Dendritic cell treated with granulocyte-macrophage colony-stimulating factor and Interleukin-4, amounts not matched to agents 40 ng/mL and 50 ng/mL, for 4 days (primary cell): ENCODE measurements around the gene DDX56.

Source experiments
- H3K27ac Mint-ChIP-seq: one replicate; pipeline ENCODE4 v1.8.0; 2022; ENCODE audit warnings: mild to moderate bottlenecking, mixed read lengths
- H3K27me3 Mint-ChIP-seq: one replicate; pipeline ENCODE4 v1.8.0; 2022; ENCODE audit warnings: mild to moderate bottlenecking, mixed read lengths
- H3K36me3 Mint-ChIP-seq: one replicate; pipeline ENCODE4 v1.8.0; 2022; ENCODE audit warnings: low read depth, mixed read lengths
- H3K4me1 Mint-ChIP-seq: one replicate; pipeline ENCODE4 v1.8.0; 2022; ENCODE audit warnings: low read depth, mixed read lengths
- H3K4me3 Mint-ChIP-seq: one replicate; pipeline ENCODE4 v1.8.0; 2022; ENCODE audit warnings: mild to moderate bottlenecking, moderate library complexity, mixed read lengths
- H3K9me3 Mint-ChIP-seq: one replicate; pipeline ENCODE4 v1.8.0; 2022; ENCODE audit warnings: mixed read lengths
- intact Hi-C: fragments of 100-400 bp; cut with micrococcal nuclease; formaldehyde crosslinking; loops from one replicate; pipeline ENCODE4 v1.15.0; 2022

The DDX56 gene

DNA sequence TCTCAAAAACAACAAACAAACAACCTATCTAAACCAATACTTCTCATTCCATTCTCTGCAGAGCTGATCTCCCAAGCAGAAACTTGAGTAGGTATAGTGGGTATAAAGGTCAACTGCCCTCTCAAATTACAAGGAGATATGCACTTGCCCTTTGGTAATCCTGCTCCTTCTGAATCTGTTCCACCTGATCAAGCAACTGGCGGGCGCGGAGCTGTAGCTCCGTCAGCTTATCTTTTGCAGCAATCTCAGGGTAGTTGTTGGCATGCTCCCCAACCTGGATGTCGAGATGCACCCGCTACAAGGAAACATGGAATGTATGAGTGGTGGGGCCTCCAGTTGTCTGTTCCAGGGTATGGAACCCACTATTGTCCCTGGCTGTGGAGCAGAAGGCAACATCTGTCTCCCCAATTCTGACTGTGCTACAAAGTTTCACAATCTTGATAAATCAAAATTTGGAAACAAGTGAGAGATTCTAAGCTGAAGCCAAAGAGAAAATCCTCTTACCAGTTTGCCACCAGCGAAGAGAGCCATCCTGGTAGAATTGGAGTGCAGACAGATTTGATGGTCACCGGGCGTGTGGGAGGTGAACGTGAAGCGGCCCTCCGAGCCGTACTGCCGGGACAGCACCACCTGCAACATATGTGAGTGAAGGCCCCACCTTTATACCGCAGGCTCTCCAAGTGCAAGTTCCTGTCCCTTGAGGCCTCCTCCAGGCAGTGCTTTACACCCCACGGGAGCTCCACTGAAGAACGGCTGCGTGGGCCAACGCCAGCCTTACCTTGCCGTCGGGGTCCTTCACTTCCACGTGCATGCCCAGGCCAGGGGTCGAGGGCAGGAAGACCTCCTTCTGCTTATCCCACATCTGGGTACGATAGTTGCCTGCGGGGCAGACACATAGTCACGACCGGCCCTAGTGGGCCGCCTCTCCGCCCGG is 7.5 kb upstream of the DDX56 start:
- H3K27ac Mint-ChIP-seq, result peak overlapping the region; percentile 97
- H3K4me3 Mint-ChIP-seq, result peak overlapping the region; percentile 90
- H3K9me3 Mint-ChIP-seq, result no peaks in the 10 kb centered on the region
- intact Hi-C loops, result no loop called here
- H3K36me3 Mint-ChIP-seq, result peaks cover 60% of the 10 kb centered on the region
- H3K4me1 Mint-ChIP-seq, result peaks cover 34% of the 10 kb centered on the region
- peaks cover 1% of the 10 kb centered on the region for H3K27me3 Mint-ChIP-seq

DNA sequence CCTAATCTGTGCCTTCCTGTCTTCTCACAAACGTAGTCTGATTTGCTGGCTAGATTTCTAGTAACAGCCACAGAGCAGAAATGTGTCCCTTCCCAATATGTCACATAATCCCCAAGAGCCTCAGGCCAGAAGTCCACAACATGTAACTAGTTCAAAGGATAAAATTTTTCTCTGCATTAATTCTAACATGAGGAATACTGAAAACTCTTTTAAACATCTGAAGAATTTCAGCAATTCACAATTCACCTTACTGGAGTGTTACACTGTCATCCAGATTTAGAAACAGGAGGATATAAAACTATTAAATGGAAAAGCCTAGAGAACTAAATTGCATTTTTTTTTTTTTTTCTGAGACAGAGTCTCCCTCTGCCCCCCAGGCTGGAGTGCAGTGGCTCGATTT is 2.5 kb upstream of the DDX56 start:
- H3K4me3 Mint-ChIP-seq, result no peak overlapping the region
- no peaks in the 10 kb centered on the region for H3K9me3 Mint-ChIP-seq
- intact Hi-C loops, result no loop called here
- no peak overlapping the region for H3K27ac Mint-ChIP-seq
- peaks cover 45% of the 10 kb centered on the region for H3K4me1 Mint-ChIP-seq
- H3K27me3 Mint-ChIP-seq, result no peaks in the 10 kb centered on the region
- peaks cover 89% of the 10 kb centered on the region for H3K36me3 Mint-ChIP-seq

DNA sequence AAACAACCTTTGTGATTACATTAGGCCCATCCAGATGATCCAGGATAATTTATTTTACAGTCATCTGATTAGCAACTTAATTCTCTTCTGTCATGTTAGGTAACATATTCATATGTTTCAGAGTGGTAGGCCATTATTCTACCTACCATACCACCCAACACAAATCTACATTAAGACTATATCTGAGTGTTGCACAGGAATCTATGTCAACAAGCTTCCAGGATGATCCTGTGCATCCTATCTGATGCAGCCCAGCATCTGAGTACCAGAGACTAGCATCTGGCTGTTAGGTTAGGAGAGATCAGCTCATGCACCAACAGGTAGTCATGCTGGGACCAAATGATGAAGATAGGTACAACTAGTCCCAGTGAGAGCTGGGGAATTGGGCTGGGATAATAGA is 1.3 kb upstream of the DDX56 start:
- Mint-ChIP-seq H3K27me3 (no peaks in the 10 kb centered on the region), H3K36me3 (peaks cover 89% of the 10 kb centered on the region), H3K4me1 (peaks cover 33% of the 10 kb centered on the region), H3K4me3 (peak overlapping the region; percentile 84), H3K27ac (peak overlapping the region; percentile 92), H3K9me3 (no peaks in the 10 kb centered on the region)
- intact Hi-C loops, result no loop called here

DNA sequence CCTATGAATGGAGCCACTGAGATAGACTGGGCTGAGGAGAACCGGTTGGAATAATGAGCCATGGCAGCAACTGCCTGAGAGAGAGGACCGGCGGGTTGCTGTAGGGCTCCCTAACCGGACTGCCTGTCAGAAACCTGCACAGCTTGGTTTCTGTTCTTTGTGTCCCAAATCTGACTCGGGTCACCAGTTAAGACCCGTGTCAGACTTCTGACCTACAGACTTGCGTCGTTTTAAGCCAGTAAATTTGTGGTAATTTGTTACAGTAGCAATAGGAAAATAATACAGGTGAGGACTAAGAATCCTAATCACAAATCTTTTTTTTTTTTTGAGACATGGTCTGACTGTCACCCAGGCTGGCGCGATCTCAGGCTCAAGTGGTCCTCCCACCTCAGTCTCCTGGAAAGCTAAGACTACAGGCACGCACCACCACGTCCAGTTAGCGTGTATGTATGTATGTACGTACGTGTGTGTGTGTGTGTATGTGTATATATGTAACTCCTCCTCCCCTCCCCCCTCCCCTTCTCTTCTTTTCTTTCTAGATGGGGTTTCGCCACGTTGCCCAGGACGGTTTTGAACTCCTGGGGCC is 672 bp upstream of the DDX56 start:
- peaks cover 26% of the 10 kb centered on the region for H3K4me1 Mint-ChIP-seq
- H3K27ac Mint-ChIP-seq, result peak overlapping the region; percentile 92
- intact Hi-C loops, result no loop called here
- no peaks in the 10 kb centered on the region for H3K9me3 Mint-ChIP-seq
- H3K27me3 Mint-ChIP-seq, result no peaks in the 10 kb centered on the region
- H3K36me3 Mint-ChIP-seq, result peaks cover 89% of the 10 kb centered on the region
- H3K4me3 Mint-ChIP-seq, result peak overlapping the region; percentile 84

DNA sequence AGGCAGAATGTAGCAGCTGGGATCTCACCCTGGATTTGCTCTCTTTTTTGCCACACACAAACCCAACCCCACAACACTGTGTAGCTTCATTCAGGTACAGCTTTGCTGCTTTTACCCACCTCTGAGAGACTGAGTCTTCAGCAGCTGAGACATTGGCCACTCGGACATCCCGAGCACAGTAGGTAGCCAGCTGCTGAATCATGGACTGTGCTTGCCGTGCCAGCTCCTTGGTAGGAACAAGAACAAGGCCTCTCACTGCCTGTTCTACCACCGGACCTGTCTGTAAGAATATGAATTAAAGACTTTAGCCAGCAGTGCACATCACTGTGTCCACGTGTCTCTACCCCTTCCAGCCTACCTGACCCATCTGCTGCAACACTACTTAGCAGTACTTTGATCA is 937 bp downstream of the DDX56 start:
- peaks cover 31% of the 10 kb centered on the region for H3K4me1 Mint-ChIP-seq
- intact Hi-C loops, result no loop called here
- no peaks in the 10 kb centered on the region for H3K9me3 Mint-ChIP-seq
- peak overlapping the region; percentile 92 for H3K27ac Mint-ChIP-seq
- H3K36me3 Mint-ChIP-seq, result peaks cover 89% of the 10 kb centered on the region
- H3K27me3 Mint-ChIP-seq, result no peaks in the 10 kb centered on the region
- H3K4me3 Mint-ChIP-seq, result peak overlapping the region; percentile 84

DNA sequence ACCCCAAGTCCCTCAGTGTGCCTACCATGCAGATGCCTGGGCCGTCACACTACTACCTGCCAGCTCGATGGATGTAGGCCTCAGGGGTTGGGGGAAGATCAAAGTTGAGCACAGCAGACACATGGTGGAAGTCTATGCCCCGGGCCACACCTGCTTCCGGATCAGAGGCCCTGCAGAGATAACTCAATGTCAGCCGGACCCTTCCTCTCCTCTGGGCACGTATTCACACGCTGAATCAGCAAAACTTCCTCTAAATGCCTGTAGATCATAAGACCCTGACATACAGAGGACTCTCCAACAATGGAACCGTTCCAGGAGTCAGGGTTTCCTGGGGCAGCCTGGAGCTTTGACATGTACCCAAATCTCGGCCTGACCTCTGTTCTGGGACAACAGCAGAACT is 3.7 kb downstream of the DDX56 start:
- no peak overlapping the region for H3K27ac Mint-ChIP-seq
- H3K36me3 Mint-ChIP-seq, result peaks cover 96% of the 10 kb centered on the region
- H3K4me3 Mint-ChIP-seq, result no peak overlapping the region
- no peaks in the 10 kb centered on the region for H3K9me3 Mint-ChIP-seq
- intact Hi-C loops, result loop anchor here (5.0 kb wide), 1 partner anchor 78 kb away; the partner anchor contains the start of gene NUDCD3
- H3K4me1 Mint-ChIP-seq, result peaks cover 48% of the 10 kb centered on the region
- H3K27me3 Mint-ChIP-seq, result no peaks in the 10 kb centered on the region

DNA sequence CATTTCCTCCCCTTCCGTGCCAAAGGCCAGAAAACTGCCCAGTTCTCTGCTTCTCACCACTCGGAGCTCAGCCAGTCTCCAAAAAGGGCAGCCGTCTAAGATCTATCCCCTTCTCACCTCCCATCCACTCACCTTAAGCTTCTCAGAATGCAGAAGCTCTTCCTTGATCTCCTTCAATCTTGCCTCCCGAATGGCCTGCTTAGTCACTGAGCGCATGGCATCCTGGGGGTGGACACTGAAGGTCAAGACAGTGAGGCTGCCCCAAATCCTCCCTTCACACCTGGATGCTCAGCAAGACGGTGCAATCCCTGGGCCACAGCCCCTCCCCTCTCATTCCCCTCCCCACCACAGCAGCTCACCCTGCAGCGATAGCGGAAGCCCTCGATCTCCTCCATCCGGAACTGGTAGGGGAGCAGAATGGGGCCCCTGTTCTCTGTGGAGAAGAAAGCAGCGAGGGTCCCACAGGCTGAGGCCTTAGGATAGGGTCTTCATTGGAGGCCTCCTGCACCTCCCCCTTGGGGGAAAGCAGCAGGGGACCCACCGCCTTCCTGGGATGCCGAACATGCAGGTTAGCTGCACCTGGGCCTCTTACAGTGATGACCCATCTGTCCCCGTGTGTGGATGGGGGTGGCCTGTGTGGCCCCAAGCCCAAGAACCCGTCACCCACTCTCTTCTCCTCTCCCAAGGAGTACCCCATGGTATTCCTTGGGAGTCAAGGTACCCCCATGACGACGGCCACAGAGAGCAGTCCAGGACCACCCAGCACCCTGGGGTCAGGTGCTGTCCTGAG is 4.7 kb downstream of the DDX56 start:
- no peaks in the 10 kb centered on the region for H3K9me3 Mint-ChIP-seq

DNA sequence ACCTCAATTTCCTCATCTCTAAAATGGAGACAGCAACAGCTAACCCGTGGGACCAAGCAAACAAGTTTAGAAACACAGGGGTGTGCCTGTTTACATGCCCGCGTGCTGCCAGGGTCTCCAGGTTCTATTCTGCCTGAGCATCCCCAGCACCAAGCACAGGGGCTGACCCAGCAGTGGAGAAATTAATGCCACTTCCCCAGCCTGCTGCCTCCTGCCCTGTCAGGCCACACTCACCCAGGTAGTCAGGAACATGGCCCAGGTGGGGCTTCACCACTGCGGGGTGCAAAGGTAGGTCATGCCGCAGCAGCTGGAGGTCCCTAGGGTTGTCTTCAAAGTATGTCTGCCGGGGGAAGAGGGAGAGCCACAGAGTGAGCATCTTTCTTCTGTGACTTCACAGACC is 5.8 kb downstream of the DDX56 start:
- no peaks in the 10 kb centered on the region for H3K27me3 Mint-ChIP-seq
- peaks cover 99% of the 10 kb centered on the region for H3K36me3 Mint-ChIP-seq
- H3K4me3 Mint-ChIP-seq, result no peak overlapping the region
- intact Hi-C loops, result loop anchor here (5.0 kb wide), 1 partner anchor 76 kb away; the partner anchor contains the start of gene NUDCD3
- no peaks in the 10 kb centered on the region for H3K9me3 Mint-ChIP-seq
- peaks cover 36% of the 10 kb centered on the region for H3K4me1 Mint-ChIP-seq
- no peak overlapping the region for H3K27ac Mint-ChIP-seq

More for the DNA sequence above, 4.7 kb downstream of the DDX56 start:
- Mint-ChIP-seq H3K27me3 (no peaks in the 10 kb centered on the region), H3K27ac (no peak overlapping the region), H3K4me3 (no peak overlapping the region), H3K36me3 (peaks cover 100% of the 10 kb centered on the region), H3K4me1 (peaks cover 39% of the 10 kb centered on the region)
- intact Hi-C loops, result loop anchor here (5.0 kb wide), 1 partner anchor 77 kb away; the partner anchor contains the start of gene NUDCD3

DNA sequence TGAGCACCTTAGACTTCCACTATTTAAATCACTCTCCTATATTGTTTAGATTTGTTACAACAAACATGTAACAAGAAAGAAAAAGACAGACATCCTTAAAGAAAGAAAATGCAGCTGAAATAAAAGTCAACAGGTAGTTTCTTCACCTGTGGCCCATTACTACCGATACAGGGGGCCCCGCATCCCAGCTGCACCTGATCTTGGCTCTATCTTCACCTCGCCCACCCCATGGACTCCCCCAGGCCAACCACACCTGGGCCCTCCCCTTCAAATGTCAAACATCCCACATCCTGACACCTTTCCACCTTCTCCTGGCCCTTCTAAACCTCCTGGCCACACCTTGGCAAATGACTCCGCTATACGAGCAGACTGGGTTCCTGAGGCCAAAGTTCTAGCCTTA is 7.0 kb downstream of the DDX56 start:
- no peak overlapping the region for H3K27ac Mint-ChIP-seq
- peaks cover 87% of the 10 kb centered on the region for H3K36me3 Mint-ChIP-seq
- intact Hi-C loops, result loop anchor here (5.0 kb wide), 1 partner anchor 74 kb away; the partner anchor contains the start of gene NUDCD3
- H3K27me3 Mint-ChIP-seq, result no peaks in the 10 kb centered on the region
- H3K9me3 Mint-ChIP-seq, result no peaks in the 10 kb centered on the region
- no peak overlapping the region for H3K4me3 Mint-ChIP-seq
- peaks cover 30% of the 10 kb centered on the region for H3K4me1 Mint-ChIP-seq

DNA sequence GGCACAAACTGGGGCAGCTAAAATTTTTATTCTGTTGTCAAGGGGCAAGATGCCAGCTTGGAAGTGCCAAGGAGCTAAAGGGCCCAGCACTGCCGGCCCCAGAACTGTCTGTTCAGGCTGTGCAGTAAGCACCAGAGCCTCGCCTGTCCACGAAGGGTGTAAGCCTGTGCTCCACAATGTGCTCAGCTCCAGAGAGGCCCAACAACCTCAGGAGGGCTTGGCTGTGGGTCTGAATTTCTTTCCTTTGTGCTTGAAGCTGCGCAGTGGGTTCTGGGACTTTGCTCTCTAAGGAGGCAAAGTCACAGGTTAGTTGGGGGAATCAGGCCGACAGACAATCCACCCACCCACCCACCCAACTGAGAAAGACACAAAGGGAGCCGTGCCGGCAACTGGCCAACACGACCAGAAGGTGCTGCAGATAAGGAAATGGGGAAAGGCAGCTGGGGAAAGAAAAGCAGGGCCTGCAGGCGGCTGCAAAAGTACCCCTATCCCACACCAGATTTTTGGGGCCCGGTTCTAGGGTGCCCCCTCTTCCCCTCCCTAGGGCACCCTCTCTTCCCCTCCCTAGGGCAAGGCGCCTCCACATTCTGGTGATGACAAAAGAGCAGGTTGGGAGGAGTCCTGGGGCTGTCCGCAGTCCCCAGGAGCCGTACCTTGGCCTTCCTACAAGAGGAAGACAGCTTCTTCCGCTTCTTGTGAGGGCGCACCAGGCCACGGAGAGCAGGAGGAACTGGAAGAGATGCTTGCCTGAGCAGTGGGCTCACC is 7.7 kb downstream of the DDX56 start:
- Mint-ChIP-seq H3K27ac (no peak overlapping the region), H3K4me1 (peaks cover 30% of the 10 kb centered on the region), H3K36me3 (peaks cover 80% of the 10 kb centered on the region), H3K9me3 (no peaks in the 10 kb centered on the region), H3K27me3 (no peaks in the 10 kb centered on the region), H3K4me3 (no peak overlapping the region)
- intact Hi-C loops, result loop anchor here (1.0 to 5.0 kb wide), 2 partner anchors 74 to 325 kb away; partner anchors contain the start of gene NUDCD3

DNA sequence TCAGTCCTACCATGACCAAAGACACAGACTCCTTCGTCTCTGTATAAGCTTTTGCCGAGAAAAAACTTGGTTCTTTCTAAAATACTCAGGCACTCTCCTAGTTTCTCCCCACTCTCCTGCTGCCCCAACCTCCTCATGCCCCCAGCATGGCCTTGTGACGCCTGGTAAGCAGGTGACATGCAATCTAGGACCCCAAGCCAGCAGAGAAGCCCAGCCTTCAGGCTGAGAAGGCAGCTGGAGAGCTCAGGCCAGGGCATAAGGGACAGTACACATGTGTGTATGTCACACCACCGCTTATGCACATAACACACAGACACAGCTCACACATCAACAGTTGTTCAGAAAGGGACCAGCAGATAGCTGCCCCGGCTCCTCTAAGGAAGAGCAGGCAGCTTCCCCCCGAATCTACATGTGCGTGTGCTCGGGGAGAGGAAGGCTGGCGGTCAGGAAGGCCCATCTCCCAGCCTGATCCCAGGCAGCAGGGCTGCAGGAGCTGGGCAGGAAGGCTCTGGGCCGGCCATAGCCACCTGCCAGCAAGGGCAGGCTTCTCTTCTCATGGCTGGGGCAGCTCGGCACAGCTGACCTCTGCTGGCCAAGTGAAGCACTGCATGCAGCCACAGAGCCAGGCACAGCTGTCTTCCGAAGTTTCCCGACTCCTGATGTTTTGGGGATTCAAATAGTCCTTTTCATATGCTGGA is 8.5 kb downstream of the DDX56 start:
- intact Hi-C loops, result loop anchor here (1.0 to 5.0 kb wide), 2 partner anchors 73 to 324 kb away; partner anchors contain the start of gene NUDCD3
- Mint-ChIP-seq H3K4me3 (no peak overlapping the region), H3K27me3 (no peaks in the 10 kb centered on the region)

DNA sequence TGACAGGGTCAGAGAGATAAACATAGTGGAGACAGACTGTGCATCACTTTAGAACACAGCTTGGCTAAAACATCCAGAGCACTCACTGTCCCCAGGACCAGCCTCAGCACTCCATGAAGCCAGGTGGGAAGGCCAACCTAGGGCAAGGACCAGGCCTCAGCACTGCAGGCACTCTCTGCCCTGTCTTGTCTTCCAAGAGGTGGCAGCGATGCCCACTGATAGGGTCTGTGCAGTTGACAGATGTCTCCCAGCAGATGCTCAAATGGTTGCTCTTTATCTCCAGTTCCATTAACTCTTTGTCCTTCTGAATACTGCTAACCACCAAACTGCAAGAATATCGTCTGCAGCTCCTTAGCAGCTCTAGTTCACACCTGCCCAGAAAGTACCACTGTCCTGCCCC is 9.1 kb downstream of the DDX56 start:
- no peaks in the 10 kb centered on the region for H3K9me3 Mint-ChIP-seq
- H3K4me3 Mint-ChIP-seq, result no peak overlapping the region
- H3K27me3 Mint-ChIP-seq, result no peaks in the 10 kb centered on the region
- no peak overlapping the region for H3K27ac Mint-ChIP-seq
- peaks cover 66% of the 10 kb centered on the region for H3K36me3 Mint-ChIP-seq
- H3K4me1 Mint-ChIP-seq, result peaks cover 30% of the 10 kb centered on the region
- intact Hi-C loops, result loop anchor here (1.0 to 5.0 kb wide), 2 partner anchors 72 to 323 kb away; partner anchors contain the start of gene NUDCD3

More for the DNA sequence above, 8.5 kb downstream of the DDX56 start:
- Mint-ChIP-seq H3K4me1 (peaks cover 30% of the 10 kb centered on the region), H3K27ac (no peak overlapping the region), H3K36me3 (peaks cover 73% of the 10 kb centered on the region), H3K9me3 (no peaks in the 10 kb centered on the region)
